Progenitor cell of endocrine pancreas (in vitro differentiated cells): ENCODE results near the gene PANK2. TPM values are rescaled to one million over a fixed set of nuclear protein-coding genes. Genes with fewer than 3 reads are reported as not detected.

Source experiments
- DNase-seq: peaks from one replicate; pipeline ENCODE4 v3.0.0; 2021; ENCODE audit warnings: low spot score; ENCODE audit not compliant: unreplicated experiment
- H3K27ac Mint-ChIP-seq: 2 replicates; pipeline ENCODE4 v1.8.0; 2021; ENCODE audit warnings: mild to moderate bottlenecking, moderate library complexity, mixed read lengths
- H3K27me3 Mint-ChIP-seq: 2 replicates; pipeline ENCODE4 v1.8.0; 2021; ENCODE audit warnings: mixed read lengths
- H3K36me3 Mint-ChIP-seq: 2 replicates; pipeline ENCODE4 v1.8.0; 2022; ENCODE audit warnings: mixed read lengths; ENCODE audit not compliant: insufficient read depth
- H3K4me1 Mint-ChIP-seq: 2 replicates; pipeline ENCODE4 v1.8.0; 2021; ENCODE audit warnings: low read depth, mixed read lengths
- H3K4me3 Mint-ChIP-seq: 2 replicates; pipeline ENCODE4 v1.8.0; 2021; ENCODE audit warnings: low read depth, mild to moderate bottlenecking, moderate library complexity, mixed read lengths
- H3K9me3 Mint-ChIP-seq: 2 replicates; pipeline ENCODE4 v1.8.0; 2021; ENCODE audit warnings: low read depth, mixed read lengths
- total RNA-seq: library from RNA; stranded (reverse); gene quantifications from 2 replicates; pipeline ENCODE4 v1.2.1, GENCODE V29; 2021
- TF ChIP-seq, protein P1 (sequence below): fragments of 200-600 bp; sonication (generic); IDR thresholded peaks from one replicate; pipeline ENCODE4 v1.5.0; 2021; ENCODE audit warnings: antibody characterized with exemption, mild to moderate bottlenecking; ENCODE audit not compliant: unreplicated experiment

Gene PANK2
- total RNA-seq, 1 donor from 2014 or later = 53.8 TPM

DNA sequence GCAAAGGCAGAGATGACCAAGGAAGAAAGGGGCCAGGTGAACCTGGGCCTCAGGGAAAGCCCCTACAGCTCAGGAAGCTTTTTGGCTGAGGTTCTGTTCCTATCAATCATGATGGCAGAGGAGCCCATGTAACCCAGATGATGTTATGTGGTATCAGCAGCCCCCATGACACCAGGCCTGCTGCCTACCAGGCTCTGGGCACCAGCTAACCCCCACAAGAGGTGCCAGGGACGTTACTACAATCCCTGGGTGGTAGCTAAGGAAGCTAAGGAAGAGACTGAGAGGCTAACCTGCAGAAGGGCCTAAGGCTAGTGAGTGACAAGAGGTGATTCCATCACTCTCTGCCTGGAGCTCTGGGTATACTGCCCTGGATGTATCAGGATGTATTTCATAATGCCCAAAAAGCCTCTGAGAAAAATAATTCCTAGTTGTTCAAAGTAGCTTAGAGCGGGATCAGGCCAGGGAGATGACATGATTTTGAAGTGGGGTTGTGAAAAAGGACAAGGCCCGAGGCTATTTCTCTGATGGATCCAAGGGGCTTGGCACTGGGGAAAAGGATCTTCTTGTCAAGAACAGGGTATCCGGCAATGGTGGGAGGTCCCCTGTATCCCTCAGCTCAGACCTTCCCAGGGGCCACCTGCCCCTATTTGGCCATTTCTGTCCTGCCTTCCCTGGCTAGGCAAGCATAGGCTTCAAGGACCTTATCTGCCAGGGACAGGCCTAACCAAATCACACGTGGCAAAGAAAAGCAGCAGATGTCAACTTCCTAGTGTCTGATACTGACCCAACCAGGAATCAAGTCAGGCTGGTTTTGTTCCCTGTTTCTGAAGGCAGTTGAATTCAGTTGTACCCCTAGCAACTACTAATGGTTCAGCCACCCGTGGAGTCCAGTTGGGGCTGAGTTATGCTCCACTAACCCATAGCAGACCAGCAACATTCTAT lies 41.3 kb downstream of the PANK2 start:
- peak overlapping the region; percentile 86 for H3K27ac Mint-ChIP-seq

GRCh38 chr20:3931664-3932063 lies 42.5 kb downstream of the PANK2 start:
- H3K36me3 Mint-ChIP-seq = peaks cover 6% of the 10 kb centered on the region
- no peak overlapping the region for H3K4me3 Mint-ChIP-seq
- no peak overlapping the region for H3K27ac Mint-ChIP-seq
- no peak for DNase-seq
- TF ChIP-seq, protein P1, sequence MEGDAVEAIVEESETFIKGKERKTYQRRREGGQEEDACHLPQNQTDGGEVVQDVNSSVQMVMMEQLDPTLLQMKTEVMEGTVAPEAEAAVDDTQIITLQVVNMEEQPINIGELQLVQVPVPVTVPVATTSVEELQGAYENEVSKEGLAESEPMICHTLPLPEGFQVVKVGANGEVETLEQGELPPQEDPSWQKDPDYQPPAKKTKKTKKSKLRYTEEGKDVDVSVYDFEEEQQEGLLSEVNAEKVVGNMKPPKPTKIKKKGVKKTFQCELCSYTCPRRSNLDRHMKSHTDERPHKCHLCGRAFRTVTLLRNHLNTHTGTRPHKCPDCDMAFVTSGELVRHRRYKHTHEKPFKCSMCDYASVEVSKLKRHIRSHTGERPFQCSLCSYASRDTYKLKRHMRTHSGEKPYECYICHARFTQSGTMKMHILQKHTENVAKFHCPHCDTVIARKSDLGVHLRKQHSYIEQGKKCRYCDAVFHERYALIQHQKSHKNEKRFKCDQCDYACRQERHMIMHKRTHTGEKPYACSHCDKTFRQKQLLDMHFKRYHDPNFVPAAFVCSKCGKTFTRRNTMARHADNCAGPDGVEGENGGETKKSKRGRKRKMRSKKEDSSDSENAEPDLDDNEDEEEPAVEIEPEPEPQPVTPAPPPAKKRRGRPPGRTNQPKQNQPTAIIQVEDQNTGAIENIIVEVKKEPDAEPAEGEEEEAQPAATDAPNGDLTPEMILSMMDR = no peak
- H3K4me1 Mint-ChIP-seq = peaks cover 11% of the 10 kb centered on the region
- H3K27me3 Mint-ChIP-seq = no peaks in the 10 kb centered on the region
- H3K9me3 Mint-ChIP-seq = no peaks in the 10 kb centered on the region

More for the DNA sequence above, 41.3 kb downstream of the PANK2 start:
- no peak for DNase-seq
- peaks cover 15% of the 10 kb centered on the region for H3K4me1 Mint-ChIP-seq
- no peaks in the 10 kb centered on the region for H3K9me3 Mint-ChIP-seq
- no peaks in the 10 kb centered on the region for H3K27me3 Mint-ChIP-seq
- TF ChIP-seq, protein P1 = no peak
- H3K4me3 Mint-ChIP-seq = no peak overlapping the region
- H3K36me3 Mint-ChIP-seq = peaks cover 8% of the 10 kb centered on the region

DNA sequence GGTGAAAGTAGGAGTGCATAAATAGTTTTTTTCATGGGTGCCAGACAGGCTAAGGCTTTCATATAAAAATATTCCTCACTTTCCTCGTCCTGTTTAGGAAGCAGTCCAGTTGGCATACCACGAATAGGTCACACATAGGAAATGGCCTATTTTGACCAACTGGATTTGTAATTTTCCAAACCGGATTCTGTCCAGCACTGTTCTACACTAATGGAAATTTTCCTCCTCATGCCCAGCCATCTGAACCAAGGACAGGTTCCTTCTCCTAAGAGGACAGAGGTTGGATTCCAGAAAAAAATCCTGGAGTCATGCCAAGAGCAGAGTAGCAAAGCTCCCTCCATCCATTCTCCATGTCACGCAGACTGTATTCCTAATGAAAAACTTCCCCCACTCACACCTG lies 43.1 kb downstream of the PANK2 start:
- peak overlapping the region; percentile 52 for H3K27ac Mint-ChIP-seq
- H3K36me3 Mint-ChIP-seq = peaks cover 6% of the 10 kb centered on the region
- peaks cover 6% of the 10 kb centered on the region for H3K4me1 Mint-ChIP-seq
- TF ChIP-seq, protein P1 = no peak
- H3K4me3 Mint-ChIP-seq = no peak overlapping the region
- no peaks in the 10 kb centered on the region for H3K9me3 Mint-ChIP-seq
- DNase-seq = no peak
- H3K27me3 Mint-ChIP-seq = no peaks in the 10 kb centered on the region

DNA sequence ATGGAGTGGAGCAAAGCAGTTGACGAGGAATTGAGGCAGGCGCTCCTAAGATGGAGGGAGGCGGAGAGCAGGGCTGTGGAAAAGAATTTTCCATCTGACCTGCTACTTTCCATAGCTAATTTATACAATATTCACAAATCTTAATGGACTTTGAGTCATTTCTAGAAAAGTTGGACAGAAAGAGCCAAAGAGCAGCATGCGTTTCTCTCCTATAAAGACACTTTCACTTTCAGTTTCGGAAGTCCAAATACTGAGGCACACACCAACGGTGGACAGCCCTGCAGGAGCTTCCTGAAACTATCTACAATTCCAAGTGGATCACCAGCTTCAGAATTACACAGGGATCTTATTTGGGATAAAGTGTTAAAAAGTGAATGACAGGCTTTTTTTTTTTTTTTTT lies 43.5 kb downstream of the PANK2 start:
- Mint-ChIP-seq H3K4me1 (peaks cover 4% of the 10 kb centered on the region), H3K27me3 (no peaks in the 10 kb centered on the region)

DNA sequence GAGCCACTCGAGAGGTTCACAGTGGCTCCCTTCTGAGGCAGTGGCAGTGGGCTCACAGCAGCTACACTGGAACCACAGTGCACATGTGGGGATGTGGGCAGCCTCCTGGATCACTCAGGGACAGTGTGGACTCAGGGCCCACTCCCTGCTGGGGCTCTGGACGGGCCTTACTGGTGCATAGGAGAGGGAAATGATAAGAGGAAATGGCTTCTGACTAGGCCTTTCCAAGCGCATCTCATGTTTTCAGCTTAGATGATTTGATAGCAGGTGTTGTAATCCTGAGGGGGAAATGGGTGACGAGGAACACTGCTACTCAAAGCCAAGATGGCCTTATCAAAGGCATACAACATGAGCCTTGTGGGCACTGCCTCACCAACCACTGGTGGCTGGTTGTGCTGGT lies 44.0 kb downstream of the PANK2 start:
- no peak overlapping the region for H3K4me3 Mint-ChIP-seq
- no peaks in the 10 kb centered on the region for H3K27me3 Mint-ChIP-seq
- H3K4me1 Mint-ChIP-seq = peaks cover under 1% of the 10 kb centered on the region
- no peak overlapping the region for H3K27ac Mint-ChIP-seq
- TF ChIP-seq, protein P1 = no peak
- peaks cover 6% of the 10 kb centered on the region for H3K36me3 Mint-ChIP-seq
- no peaks in the 10 kb centered on the region for H3K9me3 Mint-ChIP-seq
- no peak for DNase-seq

More for the DNA sequence above, 43.5 kb downstream of the PANK2 start:
- no peak for DNase-seq
- Mint-ChIP-seq H3K36me3 (peaks cover 6% of the 10 kb centered on the region), H3K9me3 (no peaks in the 10 kb centered on the region), H3K4me3 (no peak overlapping the region), H3K27ac (peak overlapping the region; percentile 52)
- TF ChIP-seq, protein P1 = no peak
